GM23338 (cell line): ENCODE measurements around the gene TGFBR1. TPM values are rescaled to one million over a fixed set of nuclear protein-coding genes. Genes with fewer than 3 reads are reported as not detected.

Source experiments
- ATAC-seq: fragments of 200-7000 bp; cut with Tn5 transposase; 3 replicates; pipeline ENCODE4 v1.9.1; 2020
- DNase-seq: peaks from one replicate; pipeline ENCODE4 v3.0.0-alpha.2; 2015; ENCODE audit warnings: low spot score
- H2AFZ ChIP-seq: fragments of 200-600 bp; sonication (generic); 2 replicates; pipeline ENCODE4 v1.8.0; 2016; ENCODE audit warnings: antibody characterized with exemption, mild to moderate bottlenecking, moderate library complexity
- H3F3A ChIP-seq: fragments of 200-600 bp; sonication (generic); replicated peaks from 2 replicates; pipeline ENCODE4 v1.8.0; 2017; ENCODE audit warnings: antibody characterized with exemption, mixed run types, low read depth
- H3K27ac ChIP-seq: fragments of 200-600 bp; sonication (generic); 2 replicates; pipeline ENCODE4 v1.6.1; 2016; ENCODE audit warnings: low read depth
- H3K27me3 ChIP-seq: fragments of 200-600 bp; sonication (generic); 2 replicates; pipeline ENCODE4 v1.8.0; 2016; ENCODE audit warnings: mild to moderate bottlenecking, mixed run types, moderate library complexity; ENCODE audit not compliant: insufficient read depth
- H3K36me3 ChIP-seq: fragments of 200-600 bp; sonication (generic); 2 replicates; pipeline ENCODE4 v1.8.0; 2016; ENCODE audit warnings: mild to moderate bottlenecking; ENCODE audit not compliant: insufficient read depth
- H3K4me1 ChIP-seq: fragments of 200-600 bp; sonication (generic); 2 replicates; pipeline ENCODE4 v1.8.0; 2016; ENCODE audit warnings: mild to moderate bottlenecking, moderate library complexity; ENCODE audit not compliant: insufficient read depth
- H3K4me2 ChIP-seq: fragments of 200-600 bp; sonication (generic); 2 replicates; pipeline ENCODE4 v1.7.1; 2017; ENCODE audit warnings: mixed run types
- H3K4me3 ChIP-seq: fragments of 200-600 bp; sonication (generic); 2 replicates; pipeline ENCODE4 v1.6.1; 2016; ENCODE audit warnings: mixed run types
- H3K79me2 ChIP-seq: fragments of 200-600 bp; sonication (generic); replicated peaks from 2 replicates; pipeline ENCODE4 v1.8.0; 2017; ENCODE audit warnings: mild to moderate bottlenecking; ENCODE audit not compliant: insufficient read depth
- H3K9me2 ChIP-seq: fragments of 200-600 bp; sonication (generic); 2 replicates; pipeline ENCODE4 v1.8.0; 2017; ENCODE audit not compliant: insufficient read depth
- H4K20me1 ChIP-seq: fragments of 200-600 bp; sonication (generic); replicated peaks from 2 replicates; pipeline ENCODE4 v1.8.0; 2017; ENCODE audit warnings: mild to moderate bottlenecking; ENCODE audit not compliant: insufficient read depth
- H3K27ac Mint-ChIP-seq: 2 replicates; pipeline ENCODE4 v1.8.0; 2020; ENCODE audit warnings: inconsistent platforms, mild to moderate bottlenecking, moderate library complexity, mixed read lengths
- H3K27me3 Mint-ChIP-seq: 3 replicates; pipeline ENCODE4 v1.8.0; 2022; ENCODE audit warnings: low read depth, mild to moderate bottlenecking, moderate library complexity, mixed read lengths, inconsistent platforms; ENCODE audit not compliant: insufficient read depth, poor library complexity
- H3K36me3 Mint-ChIP-seq: 3 replicates; pipeline ENCODE4 v1.8.0; 2021; ENCODE audit warnings: low read depth, mild to moderate bottlenecking, inconsistent platforms, moderate library complexity, mixed read lengths
- H3K4me1 Mint-ChIP-seq: 3 replicates; pipeline ENCODE4 v1.8.0; 2020; ENCODE audit warnings: mild to moderate bottlenecking, inconsistent platforms, mixed read lengths
- H3K4me3 Mint-ChIP-seq: 3 replicates; pipeline ENCODE4 v1.8.0; 2021; ENCODE audit warnings: moderate library complexity, mild to moderate bottlenecking, inconsistent platforms, mixed read lengths
- H3K9me3 Mint-ChIP-seq: 3 replicates; pipeline ENCODE4 v1.8.0; 2020; ENCODE audit warnings: moderate library complexity, mild to moderate bottlenecking, inconsistent platforms, mixed read lengths
- CREB1 ChIP-seq: fragments of 250-450 bp; sonication (Bioruptor Pico); IDR thresholded peaks from 2 replicates; pipeline ENCODE4 v1.5.0; 2020; ENCODE audit warnings: low read depth, mild to moderate bottlenecking, moderate library complexity
- ETS1 ChIP-seq: IDR thresholded peaks from 2 replicates; pipeline ENCODE4 v1.6.1; 2016; ENCODE audit warnings: antibody characterized with exemption
- EZH2 ChIP-seq: fragments of 200-600 bp; sonication (generic); IDR thresholded peaks from one replicate; pipeline ENCODE4 v1.8.0; 2017; ENCODE audit warnings: antibody characterized with exemption, mild to moderate bottlenecking, low read depth; ENCODE audit not compliant: unreplicated experiment
- EZH2phosphoT487 ChIP-seq: fragments of 200-600 bp; sonication (generic); IDR thresholded peaks from one replicate; pipeline ENCODE4 v1.8.1; 2018; ENCODE audit warnings: antibody characterized with exemption; ENCODE audit not compliant: unreplicated experiment
- JUNB ChIP-seq: IDR thresholded peaks from one replicate; pipeline ENCODE4 v1.6.1; 2016; ENCODE audit warnings: antibody characterized with exemption; ENCODE audit not compliant: unreplicated experiment
- NANOG ChIP-seq: IDR thresholded peaks from 2 replicates; pipeline ENCODE4 v1.6.1; 2016; ENCODE audit warnings: antibody characterized with exemption, borderline replicate concordance
- STAT1 ChIP-seq: IDR thresholded peaks from one replicate; pipeline ENCODE4 v1.6.1; 2016; ENCODE audit warnings: antibody characterized with exemption; ENCODE audit not compliant: unreplicated experiment
- ZNF114 ChIP-seq: fragments of 250-450 bp; sonication (Bioruptor Pico); IDR thresholded peaks from 2 replicates; pipeline ENCODE4 v1.5.0; 2020; ENCODE audit warnings: mild to moderate bottlenecking, moderate library complexity
- ZNF331 ChIP-seq: fragments of 250-450 bp; sonication (Bioruptor Pico); IDR thresholded peaks from 2 replicates; pipeline ENCODE4 v1.5.0; 2020; ENCODE audit warnings: low read depth, mild to moderate bottlenecking, moderate library complexity
- ZNF462 ChIP-seq: fragments of 250-450 bp; sonication (Bioruptor Pico); IDR thresholded peaks from 2 replicates; pipeline ENCODE4 v1.5.0; 2020; ENCODE audit warnings: mild to moderate bottlenecking, moderate library complexity
- polyA plus RNA-seq: library from polyadenylated mRNA; unstranded; fragments of >200 nt; fragmentation: Nextera tagmentation; extraction: Ambion mirVana; gene quantifications from 2 replicates; pipeline ENCODE4 v1.2.1, GENCODE V29; 2016
- total RNA-seq: library from RNA; depleted of rRNA; stranded (reverse); fragments of >200 nt; shearing (Covaris generic); gene quantifications from 2 replicates; pipeline ENCODE4 v1.2.3, GENCODE V29; 2014
- TF ChIP-seq, protein P1 (sequence below), 2 experiments: fragments of 200-600 bp in 1 of 2; sonication (generic) in 1 of 2; conservative IDR thresholded peaks; 2 replicates each; pipeline versions ENCODE4 v1.5.1 to v1.6.1; 2016 to 2017; ENCODE audit warnings: antibody characterized with exemption in 2 of 2, low read depth in 2 of 2, mild to moderate bottlenecking in 2 of 2, moderate library complexity in 1 of 2

Gene TGFBR1
- total and polyA plus RNA-seq, 2 experiments from 2014 or later: 9.3 to 40.2 TPM

DNA sequence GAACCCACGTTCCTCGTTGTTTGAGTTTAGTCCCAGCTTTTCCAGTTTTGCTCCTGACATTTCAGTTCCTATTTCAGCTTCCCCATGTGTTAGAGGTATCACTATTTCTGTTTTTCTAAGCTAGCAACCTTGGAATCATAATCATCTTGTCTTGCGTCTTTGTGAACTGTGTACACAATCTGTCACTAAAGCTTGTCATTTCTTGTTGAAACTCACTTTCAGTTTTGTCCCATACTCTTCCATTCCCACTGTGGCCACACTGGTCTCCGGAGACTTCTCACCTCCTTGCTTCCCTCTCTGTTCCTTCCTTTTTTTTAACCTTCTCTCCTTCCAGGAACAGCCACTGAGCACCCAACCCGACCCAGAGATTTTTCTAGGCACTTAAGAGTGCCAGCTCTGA, 36.9 kb downstream of the TGFBR1 start (continued):
- no peak for TF ChIP-seq JUNB
- no peak for TF ChIP-seq ZNF331 (CRISPR knock-in tag)
- TF ChIP-seq NANOG: no peak
- TF ChIP-seq ZNF114: no peak
- TF ChIP-seq, protein P1, sequence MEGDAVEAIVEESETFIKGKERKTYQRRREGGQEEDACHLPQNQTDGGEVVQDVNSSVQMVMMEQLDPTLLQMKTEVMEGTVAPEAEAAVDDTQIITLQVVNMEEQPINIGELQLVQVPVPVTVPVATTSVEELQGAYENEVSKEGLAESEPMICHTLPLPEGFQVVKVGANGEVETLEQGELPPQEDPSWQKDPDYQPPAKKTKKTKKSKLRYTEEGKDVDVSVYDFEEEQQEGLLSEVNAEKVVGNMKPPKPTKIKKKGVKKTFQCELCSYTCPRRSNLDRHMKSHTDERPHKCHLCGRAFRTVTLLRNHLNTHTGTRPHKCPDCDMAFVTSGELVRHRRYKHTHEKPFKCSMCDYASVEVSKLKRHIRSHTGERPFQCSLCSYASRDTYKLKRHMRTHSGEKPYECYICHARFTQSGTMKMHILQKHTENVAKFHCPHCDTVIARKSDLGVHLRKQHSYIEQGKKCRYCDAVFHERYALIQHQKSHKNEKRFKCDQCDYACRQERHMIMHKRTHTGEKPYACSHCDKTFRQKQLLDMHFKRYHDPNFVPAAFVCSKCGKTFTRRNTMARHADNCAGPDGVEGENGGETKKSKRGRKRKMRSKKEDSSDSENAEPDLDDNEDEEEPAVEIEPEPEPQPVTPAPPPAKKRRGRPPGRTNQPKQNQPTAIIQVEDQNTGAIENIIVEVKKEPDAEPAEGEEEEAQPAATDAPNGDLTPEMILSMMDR (conservative IDR thresholded peaks at IDR 0.05; ENCODE audit: low read depth in 2 of 2): no peak
- no peak for TF ChIP-seq STAT1

DNA sequence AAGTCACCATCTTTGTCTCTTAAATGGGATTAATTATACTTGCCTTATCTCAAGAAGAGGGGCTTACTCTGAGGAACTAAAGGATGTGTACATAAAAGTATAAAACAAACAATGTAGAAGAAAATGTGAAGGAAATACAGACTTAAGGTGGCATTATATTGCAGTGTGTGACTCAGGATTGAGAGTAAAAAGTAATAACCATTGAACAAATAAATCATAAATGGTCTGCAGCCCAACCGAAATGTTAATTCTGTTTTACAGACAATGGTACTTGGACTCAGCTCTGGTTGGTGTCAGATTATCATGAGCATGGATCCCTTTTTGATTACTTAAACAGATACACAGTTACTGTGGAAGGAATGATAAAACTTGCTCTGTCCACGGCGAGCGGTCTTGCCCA, 37.4 kb downstream of the TGFBR1 start:
- no peaks in the 10 kb centered on the region for H3K9me3 Mint-ChIP-seq
- Histone ChIP-seq H3K4me2 (no peak overlapping the region), H3K36me3 (peaks cover 23% of the 10 kb centered on the region), H2AFZ (no peak overlapping the region), H3K4me3 (no peak overlapping the region), H3K79me2 (no peaks in the 10 kb centered on the region), H3K27ac (no peak overlapping the region), H3K27me3 (no peaks in the 10 kb centered on the region), H3K4me1 (no peaks in the 10 kb centered on the region), H3F3A (no peaks in the 10 kb centered on the region), H4K20me1 (0 out of 2 replicates have a peak, but pooled peaks cover 4% of the 10 kb centered on the region), H3K9me2 (no peaks in the 10 kb centered on the region)
- no peak for ATAC-seq
- H3K27ac Mint-ChIP-seq: no peak overlapping the region
- no peak for TF ChIP-seq JUNB
- no peak for TF ChIP-seq STAT1
- TF ChIP-seq EZH2phosphoT487: no peak
- TF ChIP-seq, protein P1 (conservative IDR thresholded peaks at IDR 0.05; ENCODE audit: low read depth in 2 of 2): no peak
- TF ChIP-seq ZNF114: no peak
- no peak for TF ChIP-seq ETS1
- TF ChIP-seq ZNF462 (CRISPR knock-in tag): no peak
- no peak for TF ChIP-seq EZH2
- TF ChIP-seq CREB1 (CRISPR knock-in tag): no peak
- DNase-seq: no peak
- H3K4me3 Mint-ChIP-seq: no peak overlapping the region
- H3K27me3 Mint-ChIP-seq: peaks cover 2% of the 10 kb centered on the region
- H3K4me1 Mint-ChIP-seq: peaks cover 6% of the 10 kb centered on the region
- H3K36me3 Mint-ChIP-seq: peaks cover 48% of the 10 kb centered on the region; the same call in 2 of the 3 replicates
